ENCODE measurements around the gene MEI4. TPM values are rescaled to one million over a fixed set of nuclear protein-coding genes. Genes with fewer than 3 reads are reported as not detected.

MEI4 gene
- total RNA-seq, 1 experiment from 2014 or later: 0.20 TPM

DNA sequence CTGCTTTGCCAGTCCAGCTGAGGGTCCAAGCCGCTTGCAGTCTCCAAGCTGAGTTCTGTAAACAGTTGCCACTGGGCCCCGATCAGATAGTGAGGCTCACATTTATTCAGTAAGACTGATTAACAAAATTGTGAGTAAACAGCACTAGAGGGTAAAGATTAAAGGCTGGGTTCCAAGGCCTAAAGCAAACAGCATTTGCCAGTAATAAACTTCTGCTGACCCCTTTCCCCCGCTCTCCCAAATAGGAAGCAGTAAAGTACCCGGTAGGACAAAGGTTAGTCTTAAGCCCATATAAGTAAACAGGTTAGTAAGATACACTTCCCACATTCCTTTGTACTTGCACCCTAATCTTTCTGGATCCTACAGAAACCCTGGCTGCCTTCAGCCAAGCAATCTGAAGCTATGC is 181.8 kb downstream of the MEI4 start:
- Mint-ChIP-seq H3K4me3 (no peak overlapping the region), H3K27me3 (ENCODE audit: low read depth) (no peaks in the 10 kb centered on the region; the same call in 1 of the 2 replicates), H3K36me3 (no peaks in the 10 kb centered on the region), H3K4me1 (0 out of 2 replicates have a peak, but pooled peaks cover 4% of the 10 kb centered on the region), H3K27ac (no peak overlapping the region), H3K9me3 (peaks cover 4% of the 10 kb centered on the region; the same call in 1 of the 2 replicates)
- no peak for TF ChIP-seq ZNF121 (CRISPR knock-in tag; IDR thresholded peaks at IDR 0.05)
- TF ChIP-seq, protein P1, sequence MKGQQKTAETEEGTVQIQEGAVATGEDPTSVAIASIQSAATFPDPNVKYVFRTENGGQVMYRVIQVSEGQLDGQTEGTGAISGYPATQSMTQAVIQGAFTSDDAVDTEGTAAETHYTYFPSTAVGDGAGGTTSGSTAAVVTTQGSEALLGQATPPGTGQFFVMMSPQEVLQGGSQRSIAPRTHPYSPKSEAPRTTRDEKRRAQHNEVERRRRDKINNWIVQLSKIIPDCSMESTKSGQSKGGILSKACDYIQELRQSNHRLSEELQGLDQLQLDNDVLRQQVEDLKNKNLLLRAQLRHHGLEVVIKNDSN (CRISPR knock-in tag; IDR thresholded peaks at IDR 0.05): no peak
- POLR2A ChIA-PET: no interaction called here
- CTCF ChIA-PET: no interaction called here
- DNase-seq (ENCODE audit: low spot score): no peak
- no peak for ATAC-seq

DNA sequence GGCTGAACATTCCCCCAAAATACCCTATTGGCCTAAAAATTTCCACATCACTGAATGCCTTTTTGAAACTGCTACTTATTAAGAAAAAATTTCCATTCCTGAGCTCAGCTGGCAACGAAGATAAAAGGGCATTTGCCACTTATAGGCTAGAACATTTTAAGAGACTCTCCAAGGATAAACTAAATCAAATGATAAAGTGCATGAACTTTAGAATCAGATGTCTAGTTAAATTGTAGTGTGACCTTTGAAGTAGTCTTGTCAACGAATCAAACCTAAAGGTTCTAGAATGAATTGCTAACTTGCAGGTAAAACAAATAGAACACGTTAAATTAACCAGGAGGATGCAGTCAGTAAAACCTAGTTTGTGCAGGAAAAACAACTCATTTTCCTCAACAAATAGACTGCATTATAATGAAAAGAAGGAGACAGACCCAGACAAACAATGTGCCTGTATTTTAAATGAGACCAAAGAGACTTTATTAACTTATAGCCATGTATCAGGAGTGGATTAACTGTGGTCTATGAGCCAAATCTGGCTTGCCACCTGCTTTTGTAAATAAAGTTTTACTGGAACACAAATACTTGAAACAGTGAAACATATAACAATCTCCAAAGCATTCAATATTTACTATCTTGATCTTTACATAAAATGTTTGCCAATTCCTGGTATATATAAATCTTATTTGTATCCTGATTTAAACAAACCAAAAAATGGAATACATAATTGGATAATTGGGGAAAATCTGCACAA is 184.4 kb downstream of the MEI4 start:
- Mint-ChIP-seq H3K27ac (no peak overlapping the region), H3K4me3 (no peak overlapping the region), H3K27me3 (ENCODE audit: low read depth) (no peaks in the 10 kb centered on the region), H3K36me3 (no peaks in the 10 kb centered on the region), H3K9me3 (peaks cover 4% of the 10 kb centered on the region; the same call in 1 of the 2 replicates), H3K4me1 (no peaks in the 10 kb centered on the region)
- TF ChIP-seq JAZF1 (CRISPR knock-in tag; IDR thresholded peaks at IDR 0.05) (no peak), NFYB (CRISPR knock-in tag; conservative IDR thresholded peaks at IDR 0.05; ENCODE audit: low read depth) (no peak), FOXP1 (CRISPR knock-in tag; IDR thresholded peaks at IDR 0.05; ENCODE audit: borderline replicate concordance) (no peak), NR2C2 (CRISPR knock-in tag; IDR thresholded peaks at IDR 0.05) (no peak), NFATC4 (CRISPR knock-in tag; IDR thresholded peaks at IDR 0.05) (no peak), ETV6 (CRISPR knock-in tag; IDR thresholded peaks at IDR 0.05) (no peak)
- DNase-seq (ENCODE audit: low spot score) (no peak), ATAC-seq (no peak)
- CTCF ChIA-PET: no interaction called here
- POLR2A ChIA-PET: no interaction called here

- no peaks in the 10 kb centered on the region for H3K36me3 Mint-ChIP-seq
- ATAC-seq: no peak
- ChIA-PET POLR2A (no interaction called here), CTCF (no interaction called here)
- no peak for DNase-seq (ENCODE audit: low spot score)
- H3K27me3 Mint-ChIP-seq (ENCODE audit: low read depth): no peaks in the 10 kb centered on the region
- H3K9me3 Mint-ChIP-seq: no peaks in the 10 kb centered on the region
- H3K4me3 Mint-ChIP-seq: no peak overlapping the region
- no peak overlapping the region for H3K27ac Mint-ChIP-seq
- TF ChIP-seq E2F5 (CRISPR knock-in tag; IDR thresholded peaks at IDR 0.05) (no peak), ZNF423 (CRISPR knock-in tag; IDR thresholded peaks at IDR 0.05) (no peak), ZNF317 (CRISPR knock-in tag; IDR thresholded peaks at IDR 0.05; ENCODE audit: borderline replicate concordance, low read depth) (no peak), SMAD3 (CRISPR knock-in tag; IDR thresholded peaks at IDR 0.05; ENCODE audit: borderline replicate concordance) (no peak), SMAD4 (CRISPR knock-in tag; IDR thresholded peaks at IDR 0.05) (no peak), ZNF121 (CRISPR knock-in tag; IDR thresholded peaks at IDR 0.05) (no peak), SOX15 (CRISPR knock-in tag; IDR thresholded peaks at IDR 0.05) (no peak), FOXJ3 (CRISPR knock-in tag; IDR thresholded peaks at IDR 0.05; ENCODE audit: borderline replicate concordance) (no peak), ZNF263 (CRISPR knock-in tag; IDR thresholded peaks at IDR 0.05; ENCODE audit: low read depth) (no peak), NFE2L1 (CRISPR knock-in tag; IDR thresholded peaks at IDR 0.05) (no peak), TEAD4 (CRISPR knock-in tag; IDR thresholded peaks at IDR 0.05) (no peak), EMX1 (CRISPR knock-in tag; IDR thresholded peaks at IDR 0.05) (no peak), MAX (CRISPR knock-in tag; IDR thresholded peaks at IDR 0.05) (no peak), SP1 (CRISPR knock-in tag; conservative IDR thresholded peaks at IDR 0.05) (no peak), GRHL2 (CRISPR knock-in tag; IDR thresholded peaks at IDR 0.05; ENCODE audit: insufficient replicate concordance, severe bottlenecking) (no peak)
- TF ChIP-seq, protein P2, sequence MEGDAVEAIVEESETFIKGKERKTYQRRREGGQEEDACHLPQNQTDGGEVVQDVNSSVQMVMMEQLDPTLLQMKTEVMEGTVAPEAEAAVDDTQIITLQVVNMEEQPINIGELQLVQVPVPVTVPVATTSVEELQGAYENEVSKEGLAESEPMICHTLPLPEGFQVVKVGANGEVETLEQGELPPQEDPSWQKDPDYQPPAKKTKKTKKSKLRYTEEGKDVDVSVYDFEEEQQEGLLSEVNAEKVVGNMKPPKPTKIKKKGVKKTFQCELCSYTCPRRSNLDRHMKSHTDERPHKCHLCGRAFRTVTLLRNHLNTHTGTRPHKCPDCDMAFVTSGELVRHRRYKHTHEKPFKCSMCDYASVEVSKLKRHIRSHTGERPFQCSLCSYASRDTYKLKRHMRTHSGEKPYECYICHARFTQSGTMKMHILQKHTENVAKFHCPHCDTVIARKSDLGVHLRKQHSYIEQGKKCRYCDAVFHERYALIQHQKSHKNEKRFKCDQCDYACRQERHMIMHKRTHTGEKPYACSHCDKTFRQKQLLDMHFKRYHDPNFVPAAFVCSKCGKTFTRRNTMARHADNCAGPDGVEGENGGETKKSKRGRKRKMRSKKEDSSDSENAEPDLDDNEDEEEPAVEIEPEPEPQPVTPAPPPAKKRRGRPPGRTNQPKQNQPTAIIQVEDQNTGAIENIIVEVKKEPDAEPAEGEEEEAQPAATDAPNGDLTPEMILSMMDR (IDR thresholded peaks at IDR 0.05): no peak
- TF ChIP-seq, protein P1 (CRISPR knock-in tag; IDR thresholded peaks at IDR 0.05): no peak
- TF ChIP-seq, protein P3, sequence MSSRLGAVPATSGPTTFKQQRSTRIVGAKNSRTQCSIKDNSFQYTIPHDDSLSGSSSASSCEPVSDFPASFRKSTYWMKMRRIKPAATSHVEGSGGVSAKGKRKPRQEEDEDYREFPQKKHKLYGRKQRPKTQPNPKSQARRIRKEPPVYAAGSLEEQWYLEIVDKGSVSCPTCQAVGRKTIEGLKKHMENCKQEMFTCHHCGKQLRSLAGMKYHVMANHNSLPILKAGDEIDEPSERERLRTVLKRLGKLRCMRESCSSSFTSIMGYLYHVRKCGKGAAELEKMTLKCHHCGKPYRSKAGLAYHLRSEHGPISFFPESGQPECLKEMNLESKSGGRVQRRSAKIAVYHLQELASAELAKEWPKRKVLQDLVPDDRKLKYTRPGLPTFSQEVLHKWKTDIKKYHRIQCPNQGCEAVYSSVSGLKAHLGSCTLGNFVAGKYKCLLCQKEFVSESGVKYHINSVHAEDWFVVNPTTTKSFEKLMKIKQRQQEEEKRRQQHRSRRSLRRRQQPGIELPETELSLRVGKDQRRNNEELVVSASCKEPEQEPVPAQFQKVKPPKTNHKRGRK (CRISPR knock-in tag; IDR thresholded peaks at IDR 0.05; ENCODE audit: borderline replicate concordance): no peak
- TF ChIP-seq, protein P4, sequence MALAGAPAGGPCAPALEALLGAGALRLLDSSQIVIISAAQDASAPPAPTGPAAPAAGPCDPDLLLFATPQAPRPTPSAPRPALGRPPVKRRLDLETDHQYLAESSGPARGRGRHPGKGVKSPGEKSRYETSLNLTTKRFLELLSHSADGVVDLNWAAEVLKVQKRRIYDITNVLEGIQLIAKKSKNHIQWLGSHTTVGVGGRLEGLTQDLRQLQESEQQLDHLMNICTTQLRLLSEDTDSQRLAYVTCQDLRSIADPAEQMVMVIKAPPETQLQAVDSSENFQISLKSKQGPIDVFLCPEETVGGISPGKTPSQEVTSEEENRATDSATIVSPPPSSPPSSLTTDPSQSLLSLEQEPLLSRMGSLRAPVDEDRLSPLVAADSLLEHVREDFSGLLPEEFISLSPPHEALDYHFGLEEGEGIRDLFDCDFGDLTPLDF (CRISPR knock-in tag; IDR thresholded peaks at IDR 0.05): no peak
- TF ChIP-seq, protein P5, sequence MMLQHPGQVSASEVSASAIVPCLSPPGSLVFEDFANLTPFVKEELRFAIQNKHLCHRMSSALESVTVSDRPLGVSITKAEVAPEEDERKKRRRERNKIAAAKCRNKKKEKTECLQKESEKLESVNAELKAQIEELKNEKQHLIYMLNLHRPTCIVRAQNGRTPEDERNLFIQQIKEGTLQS (CRISPR knock-in tag; conservative IDR thresholded peaks at IDR 0.05): no peak
- H3K4me1 Mint-ChIP-seq: no peaks in the 10 kb centered on the region
Observed at GRCh38 chr6:77839292-77839691, 186.5 kb downstream of the MEI4 start.

All from WTC11 (cell line).